Thoracic aorta (tissue), 2 donors: ENCODE results near the gene PKD1. TPM values are rescaled to one million over a fixed set of nuclear protein-coding genes. Genes with fewer than 3 reads are reported as not detected.

Source experiments
- ATAC-seq: fragments of 150-250 bp; one replicate; pipeline ENCODE4 v1.8.0; 2017; ENCODE audit warnings: low read depth; ENCODE audit not compliant: insufficient number of reproducible peaks, low FRiP score
- DNase-seq: peaks from one replicate; pipeline ENCODE4 v3.0.0-alpha.2; 2020; ENCODE audit warnings: low spot score
- H3K27ac ChIP-seq, 2 donors: fragments of 200-600 bp; sonication (generic); 1 replicate in 1 of 2; 2 replicates in 1 of 2; pipeline ENCODE4 v1.5.1; 2016; ENCODE audit warnings: mild to moderate bottlenecking in 2 of 2, moderate library complexity in 2 of 2
- H3K27me3 ChIP-seq: fragments of 200-600 bp; sonication (generic); replicated peaks from 2 replicates; pipeline ENCODE4 v1.6.0; 2016; ENCODE audit warnings: mild to moderate bottlenecking; ENCODE audit not compliant: insufficient read depth
- H3K36me3 ChIP-seq: fragments of 200-600 bp; sonication (generic); one replicate; pipeline ENCODE4 v1.5.1; 2016
- H3K4me1 ChIP-seq, 2 donors: fragments of 200-600 bp; sonication (generic); 1 replicate in 1 of 2; 2 replicates in 1 of 2; pipeline versions ENCODE4 v1.5.1 to v1.6.0; 2016; ENCODE audit warnings: low read depth in 2 of 2, mild to moderate bottlenecking in 1 of 2; ENCODE audit not compliant: control insufficient read depth in 1 of 2
- H3K4me3 ChIP-seq: fragments of 200-600 bp; sonication (generic); 2 replicates; pipeline ENCODE4 v1.5.1; 2016; ENCODE audit warnings: mild to moderate bottlenecking
- H3K9me3 ChIP-seq: fragments of 200-600 bp; sonication (generic); 2 replicates; pipeline ENCODE4 v1.5.1; 2016
- total RNA-seq, 2 donors: library from RNA; depleted of rRNA; stranded (reverse); fragments of >200 nt; gene quantifications; one replicate each; pipeline versions ENCODE4 v1.1.0 to v1.2.3, GENCODE V29; 2016
- TF ChIP-seq, protein P1 (sequence below): fragments of 200-600 bp; sonication (generic); IDR thresholded peaks from one replicate; pipeline ENCODE4 v1.5.1; 2019; ENCODE audit warnings: antibody characterized with exemption

The PKD1 gene
- total RNA-seq, 2 donors from 2014 or later, result 838 to 1,071 TPM

DNA sequence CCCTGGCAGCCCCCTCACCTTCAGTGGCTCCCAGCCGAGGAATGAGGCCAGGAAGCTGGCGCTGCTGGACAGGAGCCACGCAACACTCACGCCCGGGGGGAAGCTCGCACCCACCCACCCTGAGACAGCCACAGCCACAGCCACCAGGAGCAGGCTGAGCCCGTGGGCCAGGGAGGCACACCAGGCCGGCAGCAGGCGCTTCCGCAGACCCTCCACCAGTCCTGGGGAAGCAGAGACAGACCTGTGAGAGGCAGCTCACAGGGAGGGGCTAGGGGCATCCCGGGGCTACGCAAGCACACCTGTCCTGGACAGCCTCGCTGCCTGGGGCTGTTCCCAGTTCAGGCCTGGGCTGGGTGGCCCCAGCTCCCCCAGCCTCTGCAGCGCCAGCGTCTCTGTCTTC lies 41.9 kb downstream of the PKD1 start:
- no peak for ATAC-seq
- TF ChIP-seq, protein P1, sequence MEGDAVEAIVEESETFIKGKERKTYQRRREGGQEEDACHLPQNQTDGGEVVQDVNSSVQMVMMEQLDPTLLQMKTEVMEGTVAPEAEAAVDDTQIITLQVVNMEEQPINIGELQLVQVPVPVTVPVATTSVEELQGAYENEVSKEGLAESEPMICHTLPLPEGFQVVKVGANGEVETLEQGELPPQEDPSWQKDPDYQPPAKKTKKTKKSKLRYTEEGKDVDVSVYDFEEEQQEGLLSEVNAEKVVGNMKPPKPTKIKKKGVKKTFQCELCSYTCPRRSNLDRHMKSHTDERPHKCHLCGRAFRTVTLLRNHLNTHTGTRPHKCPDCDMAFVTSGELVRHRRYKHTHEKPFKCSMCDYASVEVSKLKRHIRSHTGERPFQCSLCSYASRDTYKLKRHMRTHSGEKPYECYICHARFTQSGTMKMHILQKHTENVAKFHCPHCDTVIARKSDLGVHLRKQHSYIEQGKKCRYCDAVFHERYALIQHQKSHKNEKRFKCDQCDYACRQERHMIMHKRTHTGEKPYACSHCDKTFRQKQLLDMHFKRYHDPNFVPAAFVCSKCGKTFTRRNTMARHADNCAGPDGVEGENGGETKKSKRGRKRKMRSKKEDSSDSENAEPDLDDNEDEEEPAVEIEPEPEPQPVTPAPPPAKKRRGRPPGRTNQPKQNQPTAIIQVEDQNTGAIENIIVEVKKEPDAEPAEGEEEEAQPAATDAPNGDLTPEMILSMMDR, result no peak
- H3K36me3 ChIP-seq, result peaks cover 86% of the 10 kb centered on the region
- no peaks in the 10 kb centered on the region for H3K27me3 ChIP-seq
- H3K4me3 ChIP-seq, result no peak overlapping the region
- DNase-seq, result no peak
- no peaks in the 10 kb centered on the region for H3K4me1 ChIP-seq
- no peak overlapping the region for H3K27ac ChIP-seq
- H3K9me3 ChIP-seq, result no peaks in the 10 kb centered on the region

DNA sequence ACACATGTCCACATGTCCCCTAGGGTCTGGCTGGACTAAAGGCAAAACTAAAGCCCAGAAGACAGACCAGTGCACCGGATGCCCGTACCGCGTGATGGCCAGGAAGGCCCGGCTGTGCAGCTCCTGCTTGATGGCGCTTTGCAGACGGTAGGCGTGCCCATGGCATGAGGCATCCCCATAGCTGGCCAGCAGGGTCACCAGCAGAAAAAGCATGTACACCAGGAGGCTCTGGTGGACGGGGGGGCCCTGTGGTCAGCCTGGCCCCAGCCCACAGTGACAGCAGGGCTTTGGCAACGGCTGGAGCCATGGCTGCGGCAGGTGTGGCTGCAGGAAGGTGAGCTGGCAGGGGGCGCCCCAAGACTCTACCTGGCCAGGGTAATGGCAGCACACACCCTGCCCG lies 42.8 kb downstream of the PKD1 start:
- Histone ChIP-seq H3K4me1 (no peaks in the 10 kb centered on the region), H3K27ac (no peak overlapping the region), H3K27me3 (no peaks in the 10 kb centered on the region), H3K36me3 (peaks cover 95% of the 10 kb centered on the region), H3K4me3 (no peak overlapping the region), H3K9me3 (no peaks in the 10 kb centered on the region)
- TF ChIP-seq, protein P1, result no peak
- no peak for DNase-seq
- ATAC-seq, result no peak

DNA sequence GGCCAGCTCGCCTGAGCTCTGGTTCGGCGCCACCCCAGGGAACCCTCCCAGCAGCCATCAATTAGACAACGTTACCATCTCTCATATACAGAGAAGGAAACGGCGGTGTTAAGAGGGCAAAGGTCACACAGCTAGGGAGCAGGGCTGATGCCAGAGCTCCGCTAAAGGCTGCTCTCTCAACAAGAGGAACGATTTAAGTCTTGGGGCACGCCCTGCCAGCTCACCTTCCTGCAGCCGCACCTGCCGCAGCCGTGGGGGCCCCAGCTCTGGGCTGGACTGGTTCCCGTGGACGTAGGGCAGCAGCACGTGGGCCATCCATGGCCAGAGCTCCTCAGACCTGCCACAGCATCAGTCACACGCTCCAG lies 43.5 kb downstream of the PKD1 start:
- TF ChIP-seq, protein P1, result no peak
- Histone ChIP-seq H3K27ac (no peak overlapping the region), H3K27me3 (no peaks in the 10 kb centered on the region), H3K36me3 (peaks cover 89% of the 10 kb centered on the region), H3K9me3 (no peaks in the 10 kb centered on the region), H3K4me1 (no peaks in the 10 kb centered on the region), H3K4me3 (no peak overlapping the region)
- ATAC-seq (no peak), DNase-seq (no peak)

DNA sequence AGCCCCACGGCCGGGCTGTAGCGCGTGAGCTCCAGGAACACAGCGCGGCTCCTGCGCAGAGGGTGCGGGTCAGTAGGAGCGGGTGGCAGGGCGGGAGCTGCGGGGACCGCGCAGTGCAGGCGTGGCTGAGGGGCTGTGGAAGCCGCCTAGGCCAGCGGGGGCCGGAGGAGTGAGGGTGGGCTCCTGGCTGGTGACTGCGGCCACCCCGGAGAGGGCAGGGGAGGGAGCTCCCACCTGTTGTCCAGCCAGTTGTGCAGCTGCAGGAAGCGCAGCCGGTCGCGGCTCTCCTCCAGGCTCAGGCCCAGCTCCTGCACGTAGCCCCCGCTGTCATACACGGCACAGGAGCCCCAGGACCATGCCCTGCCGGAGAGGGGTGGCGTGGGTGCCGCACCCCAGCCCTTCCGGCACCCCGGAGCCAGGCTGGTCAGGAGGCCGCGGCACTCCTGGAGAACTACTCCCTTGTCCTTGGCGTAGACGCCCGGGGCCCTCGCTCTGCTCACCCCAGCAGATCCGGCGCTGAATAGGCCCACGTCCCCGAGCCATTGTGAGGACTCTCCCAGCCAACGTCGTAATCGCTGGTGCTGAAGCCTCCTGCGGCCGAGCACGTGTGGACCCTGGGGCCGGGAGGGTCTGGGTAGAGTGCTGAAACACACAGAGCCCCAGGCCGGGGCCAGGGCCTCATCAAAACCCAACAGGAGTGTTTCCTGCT lies 44.0 kb downstream of the PKD1 start:
- ATAC-seq (no peak), DNase-seq (no peak)
- Histone ChIP-seq H3K4me3 (no peak overlapping the region), H3K27ac (no peak overlapping the region), H3K4me1 (no peaks in the 10 kb centered on the region), H3K36me3 (peaks cover 83% of the 10 kb centered on the region), H3K27me3 (no peaks in the 10 kb centered on the region), H3K9me3 (no peaks in the 10 kb centered on the region)
- TF ChIP-seq, protein P1, result no peak

DNA sequence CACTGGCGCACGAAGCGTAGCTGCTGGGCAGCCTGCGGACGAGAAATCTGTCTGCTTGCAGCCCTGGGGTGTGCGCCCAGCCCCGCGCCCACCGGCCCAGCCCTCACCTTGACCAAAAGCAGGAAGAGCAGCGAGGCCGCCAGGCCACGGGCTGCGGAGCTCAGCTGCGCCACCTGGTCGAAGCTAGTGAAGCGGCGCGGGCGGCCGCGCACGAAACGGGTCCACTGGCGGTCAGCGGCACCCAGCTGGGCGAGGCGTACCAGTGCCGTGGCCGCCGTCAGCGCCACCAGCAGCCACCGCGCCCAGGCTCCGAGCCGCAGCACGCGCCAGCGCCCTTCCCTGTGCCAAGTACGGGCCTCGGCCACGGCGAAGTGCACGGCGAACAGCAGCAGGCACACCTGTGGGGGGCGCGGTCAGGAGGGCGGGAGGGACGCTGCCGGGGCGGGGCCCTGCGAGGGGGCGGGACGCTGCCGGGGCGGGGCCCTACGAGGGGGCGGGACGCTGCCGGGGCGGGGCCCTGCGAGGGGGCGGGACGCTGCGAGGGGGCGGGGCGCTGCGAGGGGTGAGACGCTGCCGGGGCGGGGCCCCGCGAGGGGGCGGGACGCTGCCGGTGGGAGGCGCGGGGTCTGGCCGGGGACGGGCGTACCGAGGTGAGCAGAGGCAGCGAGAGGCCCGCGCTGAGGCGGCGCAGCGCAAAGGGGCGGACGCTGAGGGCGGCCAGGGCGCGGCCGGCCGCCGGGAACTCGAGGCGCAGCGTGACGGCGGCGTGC lies 44.7 kb downstream of the PKD1 start:
- ATAC-seq (no peak), DNase-seq (no peak)
- no peaks in the 10 kb centered on the region for H3K9me3 ChIP-seq
- peaks cover 76% of the 10 kb centered on the region for H3K36me3 ChIP-seq
- H3K27me3 ChIP-seq, result no peaks in the 10 kb centered on the region
- H3K27ac ChIP-seq, result no peak overlapping the region
- TF ChIP-seq, protein P1, result no peak
- no peaks in the 10 kb centered on the region for H3K4me1 ChIP-seq
- no peak overlapping the region for H3K4me3 ChIP-seq
